GM18907 (cell line): ENCODE measurements around the gene ZBTB17.
"Not testable (repeated sequence)": the region's sequence is repeated elsewhere in the genome, so short reads cannot be mapped to it uniquely, and the experiment has no call there.

ENCODE experiments used
- ATAC-seq: cut with Tn5 transposase; IDR thresholded peaks from one replicate; pipeline ENCODE4 v1.9.1; 2021; ENCODE audit warnings: mild to moderate bottlenecking, moderate library complexity; ENCODE audit not compliant: unreplicated experiment

The ZBTB17 gene

DNA sequence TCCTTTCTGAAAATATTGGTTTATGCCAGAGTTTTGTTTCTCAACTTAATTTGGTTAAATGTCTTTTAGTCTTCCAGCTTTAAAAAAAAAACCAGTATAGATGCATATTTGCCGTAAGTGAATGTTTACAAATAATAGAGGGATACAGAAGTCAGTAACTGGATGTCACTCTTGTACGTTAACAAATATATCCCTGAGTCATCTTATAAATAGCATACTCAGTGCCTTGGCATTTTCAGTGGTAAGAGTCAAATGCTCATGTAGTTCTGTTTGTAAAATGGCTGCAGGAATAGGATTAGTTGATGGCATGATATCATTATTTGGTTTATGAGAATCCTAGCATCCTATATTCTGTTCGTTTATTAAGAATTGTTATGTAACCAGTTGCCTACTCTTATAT lies 73.0 kb downstream of the ZBTB17 start:
- no peak for ATAC-seq

- no peak for ATAC-seq
These were observed 75.1 kb downstream of the ZBTB17 start for GRCh38 chr1:15900662-15901279.

- ATAC-seq, result no peak
These were observed 76.6 kb downstream of the ZBTB17 start for GRCh38 chr1:15899266-15899665.

GRCh38 chr1:15896841-15897610 lies 78.9 kb downstream of the ZBTB17 start:
- ATAC-seq, result not testable (repeated sequence)

DNA sequence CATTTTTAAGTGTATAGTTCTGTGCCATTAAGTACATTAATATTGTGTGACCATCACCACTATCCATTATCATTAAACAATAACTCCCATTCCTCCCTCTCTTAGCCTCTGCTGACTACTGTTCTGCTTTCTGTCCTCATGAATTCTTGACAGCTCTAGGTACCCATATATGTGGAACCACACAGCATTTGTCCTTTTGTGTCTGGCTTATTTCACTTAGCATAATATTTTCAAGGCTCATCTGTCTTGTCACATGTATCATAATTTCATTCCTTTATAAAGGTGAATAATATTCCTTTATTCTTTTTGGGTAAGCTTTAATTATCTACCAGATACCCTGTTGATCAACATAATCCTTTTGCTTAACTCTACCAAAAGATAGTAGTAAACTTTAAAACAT lies 80.7 kb downstream of the ZBTB17 start:
- no peak for ATAC-seq

- ATAC-seq, result not testable (repeated sequence)
These were observed 82.9 kb downstream of the ZBTB17 start for GRCh38 chr1:15892857-15893599.
